Activated CD8-positive, alpha-beta memory T cell treated with anti-CD3 and anti-CD28 coated beads, Interleukin-2, amount 50 U/mL, for 1 hour (primary cell): ENCODE measurements around the gene TEX54.

Source experiments
- DNase-seq: peaks from one replicate; pipeline ENCODE4 v3.0.0-alpha.2; 2020; ENCODE audit errors: extremely low read depth

The TEX54 gene

GRCh38 chr11:62788991-62789390, 43.6 kb downstream of the TEX54 start:
- no peak for DNase-seq

DNA sequence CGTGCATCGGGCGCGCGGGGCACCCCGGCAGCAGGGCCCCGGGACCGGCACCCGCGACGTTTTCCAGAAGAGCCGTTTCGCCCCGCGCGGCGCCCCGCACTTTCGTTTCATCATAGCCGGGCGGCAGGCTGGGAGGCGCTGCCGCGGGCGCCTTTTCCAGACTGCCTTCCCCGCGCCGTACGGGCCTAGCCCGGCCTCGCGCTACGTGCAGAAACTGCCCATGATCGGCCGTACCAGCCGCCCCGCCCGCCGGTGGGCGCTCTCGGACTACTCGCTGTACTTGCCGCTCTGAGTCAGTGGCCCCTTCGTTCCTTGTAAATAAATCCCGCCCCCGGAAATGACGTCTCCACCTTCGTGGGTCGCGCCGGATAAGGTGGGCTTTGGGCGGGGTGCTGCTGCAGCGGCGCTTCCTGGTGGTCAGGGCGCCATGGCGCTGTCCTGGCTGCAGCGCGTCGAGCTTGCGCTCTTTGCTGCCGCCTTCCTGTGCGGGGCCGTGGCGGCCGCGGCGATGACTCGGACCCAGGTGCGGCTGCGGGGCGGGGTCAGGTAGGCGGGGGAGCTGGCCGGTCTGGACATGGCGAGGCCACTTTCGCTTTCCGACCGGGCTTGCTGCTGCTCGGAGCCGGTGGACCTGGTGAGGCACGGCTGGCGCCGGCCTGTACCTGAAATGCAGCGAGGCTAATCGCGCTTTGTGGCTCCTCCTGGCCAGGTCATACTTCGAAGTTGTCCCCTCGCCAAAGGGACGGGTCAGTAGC, 45.5 kb downstream of the TEX54 start, which contains the start of gene TMEM179B:
Gene TMEM179B, plus strand, starts transcription at position 398 of the 755 bp plus-strand sequence. Its CDS starts 30 bp downstream, at position 428.
- DNase-seq = peak; percentile 100

DNA sequence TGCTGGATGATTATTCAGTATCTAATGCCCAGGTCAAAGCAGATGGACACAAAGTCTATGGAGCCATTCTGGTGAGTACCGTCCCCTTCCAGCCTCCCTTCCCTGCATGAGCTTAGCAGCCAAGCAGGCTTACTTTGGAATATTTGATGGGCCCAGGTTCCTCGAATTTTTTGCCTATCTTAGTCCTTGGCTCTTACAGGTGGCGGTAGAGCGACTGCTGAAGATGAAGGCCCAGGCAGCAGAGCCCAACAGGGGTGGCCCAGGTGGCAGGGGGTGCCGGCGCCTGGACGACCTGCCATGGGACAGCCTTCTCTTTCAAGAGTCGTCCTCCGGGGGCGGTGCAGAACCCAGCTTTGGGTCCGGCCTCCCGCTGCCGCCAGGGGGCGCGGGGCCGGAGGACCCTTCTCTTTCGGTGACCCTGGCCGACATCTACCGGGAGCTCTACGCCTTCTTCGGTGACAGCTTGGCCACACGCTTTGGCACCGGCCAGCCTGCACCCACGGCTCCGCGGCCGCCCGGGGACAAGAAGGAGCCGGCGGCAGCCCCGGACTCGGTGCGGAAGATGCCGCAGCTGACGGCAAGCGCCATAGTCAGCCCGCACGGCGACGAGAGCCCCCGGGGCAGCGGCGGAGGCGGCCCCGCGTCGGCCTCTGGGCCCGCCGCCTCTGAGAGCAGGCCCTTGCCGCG, 46.2 kb downstream of the TEX54 start:
- DNase-seq = no peak

GRCh38 chr11:62782753-62783152, 49.9 kb downstream of the TEX54 start:
- DNase-seq = no peak
